Embryonic facial prominence (tissue), 1 donor: ENCODE results near the gene PITPNB.

Experiments used
- DNase-seq: peaks from one replicate; pipeline ENCODE4 v3.0.0-alpha.2; 2016; ENCODE audit errors: extremely low spot score

The PITPNB gene

DNA sequence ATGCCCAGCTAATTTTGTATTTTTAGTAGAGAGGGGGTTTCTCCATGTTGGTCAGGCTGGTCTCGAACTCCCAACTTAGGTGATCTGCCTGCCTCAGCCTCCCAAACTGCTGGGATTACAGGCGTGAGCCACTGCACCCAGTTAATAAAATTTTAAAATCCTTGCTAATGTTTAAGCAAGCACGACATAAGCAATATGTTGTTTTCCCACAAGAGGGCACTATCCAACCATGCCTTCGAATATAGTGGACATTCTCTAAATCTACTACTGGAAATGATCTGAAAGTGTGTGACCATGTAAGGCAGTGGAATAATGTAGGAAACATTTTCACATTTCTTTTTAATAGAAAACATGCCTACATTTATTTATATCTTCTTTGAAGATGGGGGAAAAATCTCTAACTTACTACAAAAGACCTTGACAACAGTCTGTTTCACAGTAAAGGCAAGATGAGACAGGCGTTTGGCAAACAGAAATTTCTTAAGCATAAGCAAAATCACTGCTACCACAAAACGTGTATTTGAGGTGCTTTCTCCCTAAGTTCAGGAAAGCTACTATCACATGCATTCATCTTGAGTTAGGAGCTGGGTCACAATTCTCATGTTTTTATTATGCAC is 38.2 kb downstream of the PITPNB start:
- DNase-seq: peak; percentile 73

DNA sequence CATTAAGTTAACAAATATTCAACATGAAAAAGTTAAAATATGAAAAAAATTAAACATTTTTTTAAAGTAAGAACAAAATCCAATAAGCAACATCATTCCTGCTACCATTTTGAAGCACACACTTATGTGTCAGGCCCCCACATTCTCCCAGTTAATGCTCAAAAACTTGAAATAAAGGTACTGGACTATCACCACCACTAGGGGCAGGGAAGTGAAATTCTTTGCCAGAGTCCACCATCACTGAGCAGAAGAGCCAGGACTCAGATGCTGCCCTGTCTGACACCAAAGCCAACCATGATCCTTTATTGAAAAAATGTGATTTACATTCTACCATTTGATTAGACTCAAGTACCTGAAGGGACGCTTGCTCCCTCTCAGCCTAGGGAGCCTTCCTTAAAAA is 39.1 kb downstream of the PITPNB start:
- DNase-seq: no peak

DNA sequence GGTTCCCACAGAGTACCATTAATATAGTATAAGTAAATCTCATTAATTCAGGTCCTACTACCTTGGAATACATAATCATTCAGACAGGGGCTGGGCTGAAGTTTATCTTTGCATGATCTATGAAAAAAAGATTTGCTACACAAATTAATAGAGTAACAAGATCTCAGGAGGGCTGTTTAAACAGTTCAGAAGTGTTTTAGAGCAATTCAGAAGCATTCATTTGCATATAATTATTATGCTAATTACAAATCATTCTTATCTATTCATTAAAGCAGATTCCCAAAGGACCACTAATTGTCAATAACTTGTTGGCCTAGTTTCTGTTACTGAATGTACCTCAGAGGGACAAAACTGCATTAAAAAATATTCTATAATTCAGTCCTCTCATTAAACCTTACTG is 40.5 kb downstream of the PITPNB start:
- DNase-seq: no peak

DNA sequence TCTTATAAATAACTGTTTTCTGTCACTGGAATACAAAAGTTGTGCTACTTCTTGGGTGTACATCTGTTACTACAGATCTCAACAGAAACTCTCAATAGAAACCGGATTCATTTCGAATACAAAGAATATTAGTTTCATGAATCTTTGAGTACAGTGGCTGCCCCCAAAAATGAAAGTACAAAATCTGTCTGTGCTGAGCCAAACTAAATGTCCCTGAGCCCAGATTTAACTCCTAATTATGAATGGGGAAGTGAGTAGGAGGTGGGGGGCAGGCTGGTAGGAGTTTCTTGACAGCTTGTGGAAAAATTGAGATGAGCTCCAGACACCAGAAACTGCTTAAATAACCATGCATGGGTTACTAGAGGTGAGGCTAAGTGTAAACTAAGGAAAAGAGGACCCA is 41.6 kb downstream of the PITPNB start:
- DNase-seq: no peak

DNA sequence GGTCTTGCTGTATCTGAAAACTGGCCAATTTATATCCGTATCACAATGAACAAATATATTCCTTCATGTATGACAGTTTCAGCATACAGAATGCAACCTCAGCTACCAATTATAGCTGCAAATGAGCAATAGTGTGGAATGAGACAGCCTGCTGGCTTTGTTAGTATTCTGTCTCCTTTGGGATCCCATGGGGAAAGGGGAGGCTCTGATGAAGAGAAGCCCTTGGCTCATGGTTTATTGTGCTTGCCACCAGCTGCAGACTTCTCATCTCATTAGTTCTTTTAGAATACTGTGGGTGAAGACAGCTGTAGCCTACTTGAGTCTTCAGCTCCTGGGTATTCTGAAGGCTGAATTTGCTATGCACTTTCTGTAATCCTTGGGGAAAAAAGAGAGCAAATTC is 42.4 kb downstream of the PITPNB start:
- DNase-seq: no peak

DNA sequence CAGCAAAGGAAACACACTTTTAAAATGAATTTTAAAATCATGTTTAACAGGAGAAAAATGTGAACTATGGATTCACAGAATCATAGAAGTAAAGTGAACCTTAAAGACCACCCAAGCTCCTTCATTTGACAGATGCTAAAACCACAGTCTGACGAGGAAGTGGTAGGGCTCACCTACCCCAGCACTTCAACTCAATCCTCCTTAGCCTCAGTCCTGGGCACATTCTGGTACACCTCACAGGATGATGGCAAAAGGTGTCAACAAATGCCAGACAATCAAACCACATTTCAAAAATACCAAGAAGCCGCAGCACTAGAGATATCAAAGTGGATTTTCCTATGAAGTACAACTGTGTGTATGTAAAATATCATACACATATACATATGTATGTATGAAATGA is 43.1 kb downstream of the PITPNB start:
- no peak for DNase-seq

DNA sequence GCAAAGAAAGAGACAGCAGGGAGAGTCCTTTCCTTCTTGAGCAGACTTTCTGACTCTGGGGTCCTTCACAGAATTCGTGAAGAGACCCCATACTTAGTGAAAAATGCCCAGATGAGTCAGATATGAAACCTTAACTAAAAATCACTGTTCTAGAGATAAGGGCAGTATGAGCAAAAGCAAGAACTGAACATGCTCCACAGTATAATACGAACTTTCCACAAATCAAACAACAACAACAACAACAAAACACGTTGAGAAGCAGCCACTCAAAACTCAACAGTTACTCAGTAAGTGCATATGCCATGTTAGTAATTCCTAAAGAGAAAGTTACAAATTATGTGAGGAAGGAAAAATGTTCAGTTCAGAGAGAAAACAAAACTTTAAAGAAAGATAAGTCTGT is 44.3 kb downstream of the PITPNB start:
- DNase-seq: no peak

DNA sequence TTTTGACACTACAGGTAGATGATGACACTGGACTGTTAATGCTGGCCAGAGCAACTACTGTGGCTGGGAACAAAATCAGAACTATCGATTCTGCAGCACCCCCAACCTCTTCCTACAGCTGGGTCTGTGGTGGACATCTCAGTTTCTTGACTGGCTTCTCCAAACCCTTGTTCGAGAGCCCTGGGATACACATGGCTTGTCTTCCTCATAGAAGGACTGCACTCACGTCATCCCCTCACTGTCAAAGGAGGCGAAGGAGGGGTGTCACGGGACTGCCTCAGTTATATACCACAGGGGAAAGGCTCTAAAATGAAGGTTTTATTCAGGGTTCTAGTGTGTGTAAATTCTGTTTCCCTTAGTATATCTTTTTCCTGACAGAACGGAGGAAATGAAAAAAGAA is 44.9 kb downstream of the PITPNB start:
- DNase-seq: no peak

DNA sequence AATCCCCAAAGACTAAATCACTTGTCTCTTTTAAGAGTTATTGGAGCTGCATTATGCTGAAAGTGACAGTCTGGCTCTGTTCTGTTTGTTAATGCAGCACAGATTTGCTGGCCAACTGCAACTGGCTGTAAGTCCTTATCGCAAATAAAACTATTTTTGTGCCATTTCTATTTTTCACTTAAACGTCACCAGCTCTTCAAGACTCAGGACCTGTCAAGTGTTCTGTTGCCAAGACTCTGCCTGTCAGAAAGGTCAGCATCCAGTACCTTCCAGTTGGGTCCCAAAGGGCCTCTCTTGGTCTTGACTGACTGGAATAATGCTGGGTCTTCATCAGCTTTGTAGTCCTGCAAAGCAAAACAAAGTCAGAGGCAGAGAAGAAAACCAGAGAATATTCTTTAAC is 45.6 kb downstream of the PITPNB start:
- DNase-seq: no peak

DNA sequence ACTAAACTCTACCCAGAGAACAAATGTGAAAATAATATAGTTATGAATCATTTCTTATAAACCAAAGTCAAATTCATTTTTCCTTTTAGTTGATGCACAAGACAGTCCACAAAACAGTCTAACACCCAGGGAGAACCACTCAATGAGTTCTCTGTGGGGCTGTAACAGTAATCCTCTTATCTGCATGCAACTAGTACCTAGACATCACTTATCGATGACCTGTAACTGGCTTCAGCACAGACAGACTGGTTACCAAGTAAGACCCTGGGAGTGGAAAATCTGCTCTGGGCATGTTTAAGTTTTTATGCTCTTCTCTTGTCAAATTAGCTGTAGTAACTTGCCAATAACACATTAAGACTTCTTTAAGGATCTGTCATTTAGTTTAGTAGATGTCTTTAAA is 46.6 kb downstream of the PITPNB start:
- DNase-seq: no peak

DNA sequence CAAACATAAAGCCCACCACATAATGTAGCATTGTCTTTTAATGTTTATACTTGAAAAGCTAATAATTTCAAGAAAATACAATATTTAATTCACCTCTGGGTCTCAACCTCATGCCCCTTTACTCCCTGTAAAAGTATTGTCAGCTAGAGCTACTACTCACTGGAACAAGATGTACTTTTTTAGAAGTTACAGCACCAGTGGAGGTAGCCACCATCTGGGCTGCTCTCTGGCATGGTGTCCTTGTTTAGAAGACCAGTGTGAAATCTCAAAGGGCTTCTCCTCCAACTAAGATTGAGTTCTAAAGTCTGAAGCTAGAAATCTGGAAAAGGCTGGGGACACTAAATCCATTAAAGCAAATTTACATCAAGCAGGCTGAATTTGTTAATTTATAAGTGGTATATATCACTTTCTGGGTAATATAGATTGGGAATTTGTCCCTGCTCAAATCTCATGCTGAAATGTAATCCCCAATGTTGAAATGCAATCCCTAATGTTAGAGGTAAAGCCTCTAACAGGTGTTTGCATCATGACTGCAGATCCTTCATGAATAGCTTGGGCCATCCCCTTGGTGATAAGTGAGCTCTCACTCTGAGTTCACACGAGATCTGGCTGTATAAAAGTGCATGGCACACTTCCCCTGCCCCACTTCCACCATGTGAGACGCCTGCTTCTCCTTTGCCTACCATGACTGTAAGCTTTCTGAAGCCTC is 47.6 kb downstream of the PITPNB start:
- no peak for DNase-seq

DNA sequence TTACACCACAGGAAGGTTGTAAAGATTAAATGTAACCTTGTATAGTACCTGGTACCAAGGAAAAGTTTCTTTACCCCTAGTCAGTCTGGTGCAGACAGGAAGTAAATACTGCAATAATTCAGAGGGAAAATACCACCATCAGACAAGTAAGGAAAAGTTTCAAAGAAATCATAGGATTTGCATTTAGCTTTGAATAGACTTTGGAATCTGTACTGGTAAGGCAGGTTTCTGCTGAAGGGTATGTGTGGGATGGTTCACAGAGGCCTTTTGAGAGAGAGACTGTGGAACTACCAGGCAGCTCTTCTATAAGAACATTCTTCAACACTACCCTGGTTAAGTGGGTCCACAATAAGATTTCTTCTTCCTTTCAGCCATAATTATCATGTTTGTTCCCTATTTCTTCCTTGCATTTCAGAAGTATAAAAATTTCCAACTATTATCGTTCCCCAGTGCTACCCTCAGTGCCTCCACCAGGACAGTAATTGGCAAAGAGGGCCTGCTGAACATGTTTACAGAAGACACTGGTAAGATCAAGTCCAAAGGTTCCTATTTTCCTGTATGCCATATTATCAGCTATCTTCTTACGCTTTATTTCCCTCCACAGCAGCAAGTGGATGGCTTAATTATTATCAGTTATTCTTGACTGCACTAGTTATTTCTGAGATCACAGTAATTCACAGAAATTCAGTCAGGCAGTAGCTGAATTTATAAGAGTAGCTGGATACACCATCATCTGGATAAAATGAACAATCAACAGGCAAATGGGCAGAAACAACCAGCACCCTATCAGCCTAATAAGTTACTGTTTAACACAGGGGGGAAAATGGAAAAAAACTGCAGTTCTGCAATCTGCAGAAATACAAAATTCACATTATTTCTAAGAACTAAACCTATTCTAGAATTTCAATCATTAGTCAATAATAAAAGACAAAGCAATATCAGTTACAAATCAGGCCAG is 48.5 kb downstream of the PITPNB start:
- no peak for DNase-seq

DNA sequence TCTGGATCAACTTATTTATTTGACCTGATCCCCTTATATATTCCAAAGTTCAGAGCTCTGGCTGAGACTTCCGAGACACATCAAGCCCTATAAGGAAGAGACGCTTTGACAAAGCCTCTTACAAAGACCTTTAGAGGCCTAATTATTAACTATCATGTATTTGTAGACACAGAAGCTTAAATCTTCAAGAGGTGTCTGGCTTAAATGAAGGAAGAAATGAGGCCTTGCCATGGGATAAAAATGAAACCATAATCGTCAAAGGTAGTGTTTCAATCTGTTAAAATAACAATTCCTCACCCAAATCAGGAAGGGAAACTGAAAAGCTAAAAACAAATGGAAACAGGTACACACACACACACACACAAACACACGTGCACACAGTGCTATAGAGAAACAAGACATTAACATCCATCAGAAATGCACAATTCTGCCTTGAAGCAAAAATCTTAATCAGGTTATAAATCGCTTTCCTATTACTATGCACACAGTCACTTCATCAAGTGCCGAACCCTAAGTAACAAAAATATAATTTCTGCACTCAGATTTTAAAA is 50.2 kb downstream of the PITPNB start:
- DNase-seq: no peak

DNA sequence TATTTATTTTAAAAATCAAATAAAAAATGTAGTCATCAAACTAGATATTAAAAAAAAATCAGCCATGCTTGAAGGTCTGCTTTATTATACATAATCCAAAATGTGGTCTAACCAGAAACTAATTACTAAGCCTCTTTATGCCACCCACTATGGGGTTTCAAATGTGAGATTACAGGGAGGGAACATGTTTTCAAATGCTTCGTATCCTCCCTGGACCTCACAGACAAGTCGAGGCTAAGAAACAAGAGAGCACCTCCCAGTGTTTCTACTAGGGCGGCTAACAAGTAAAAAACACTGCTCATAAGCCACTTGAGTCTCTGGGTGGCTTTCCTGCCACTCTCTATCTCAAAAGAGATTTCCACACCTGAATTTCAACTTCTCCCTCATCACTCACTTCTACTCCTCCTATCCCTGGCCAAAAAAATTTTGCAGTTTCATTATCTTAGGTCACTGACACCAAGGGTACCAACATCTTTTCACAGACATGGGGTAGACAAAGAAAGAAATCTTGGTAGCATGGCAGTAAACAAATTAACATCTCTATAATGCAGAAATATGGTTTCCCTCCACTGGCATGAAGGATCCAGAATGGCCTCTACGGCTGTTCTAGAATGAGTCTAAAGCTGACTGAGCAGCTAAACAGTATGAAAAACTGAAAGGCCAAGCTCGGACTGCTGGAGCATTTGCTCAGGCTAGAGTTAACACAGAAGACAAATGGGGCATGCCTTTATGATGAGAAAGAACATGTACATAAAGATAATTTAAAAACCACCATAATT is 50.9 kb downstream of the PITPNB start:
- DNase-seq: no peak

DNA sequence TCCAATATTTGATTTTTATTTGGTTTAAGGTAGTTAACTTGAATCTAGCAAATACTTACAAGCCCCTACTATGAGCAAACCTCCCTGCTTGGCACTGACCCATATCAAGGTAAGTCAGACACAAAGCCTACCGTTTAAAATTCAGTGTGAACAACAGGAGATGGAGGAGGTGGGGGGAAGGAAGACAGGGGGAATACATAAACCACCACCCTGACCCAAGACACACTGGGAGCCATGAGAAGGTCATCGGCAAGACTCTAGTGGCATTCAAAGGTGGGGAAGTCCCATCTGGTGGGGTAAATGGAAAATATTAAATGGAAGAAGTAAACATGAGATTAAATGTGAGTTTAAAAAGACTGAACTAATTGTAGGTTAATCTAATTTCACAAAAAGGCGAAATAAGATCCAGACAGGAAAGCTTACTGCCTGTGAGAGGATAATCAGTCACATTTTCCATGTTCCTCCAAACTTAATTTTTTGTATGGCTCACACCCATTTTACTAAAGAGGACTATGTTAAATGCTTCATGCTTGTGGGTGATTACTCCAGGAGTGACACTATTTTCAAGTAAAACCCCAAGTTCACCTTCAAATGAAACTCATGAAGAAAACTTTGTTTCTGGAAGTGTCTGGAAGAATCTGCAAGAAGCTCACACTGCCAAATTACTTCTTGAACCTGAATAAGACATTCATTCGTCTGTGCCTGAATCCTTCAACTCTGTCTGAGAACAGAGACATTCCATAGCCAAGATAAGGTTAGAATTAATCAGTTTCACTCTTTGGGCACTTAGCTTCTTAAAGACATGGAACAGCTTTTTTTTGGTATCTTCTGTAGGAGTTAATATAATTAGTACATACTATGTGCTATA is 51.7 kb downstream of the PITPNB start:
- DNase-seq: no peak

DNA sequence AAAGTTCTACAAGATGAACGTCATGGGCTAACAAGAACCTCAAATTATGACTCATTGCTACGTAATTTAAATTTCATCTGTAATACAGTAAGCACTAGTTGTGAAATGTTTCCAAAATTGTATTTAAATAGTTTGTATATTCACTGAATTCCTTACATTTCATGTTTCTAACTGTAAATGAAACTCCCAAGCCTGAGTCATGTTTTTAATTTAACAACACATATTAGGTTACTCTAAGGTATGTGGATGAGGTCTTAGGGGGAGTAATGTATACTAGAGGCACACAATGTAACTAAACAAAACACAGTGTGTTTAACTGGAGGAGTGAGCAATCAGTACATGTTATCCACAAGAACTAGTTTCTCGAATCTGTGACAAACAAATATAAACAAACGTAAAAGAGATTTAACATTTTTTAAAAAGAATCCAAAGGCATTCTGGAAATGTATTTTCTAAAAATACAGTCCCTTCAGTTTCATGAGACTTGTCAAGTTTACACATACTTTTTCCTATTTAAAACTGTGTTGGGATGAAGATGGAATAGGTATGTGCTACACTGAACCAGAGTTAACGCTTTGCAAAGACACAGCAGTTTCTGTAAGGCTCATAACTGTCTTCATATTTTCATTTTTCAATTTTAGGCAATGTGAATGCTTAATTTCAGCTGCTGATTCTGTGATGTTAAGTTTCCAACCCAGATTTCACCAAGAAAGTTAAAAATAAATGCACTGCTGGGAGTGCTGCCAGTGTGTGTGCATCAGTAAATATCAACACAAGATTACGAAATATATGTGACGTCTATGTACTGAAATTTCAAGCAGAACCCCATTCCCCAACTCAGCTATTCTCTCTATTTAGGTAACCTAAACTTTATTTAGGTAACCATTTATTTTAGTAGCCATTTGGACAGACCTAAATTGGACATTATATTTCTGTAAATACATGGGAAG is 52.6 kb downstream of the PITPNB start:
- DNase-seq: peak; percentile 87

DNA sequence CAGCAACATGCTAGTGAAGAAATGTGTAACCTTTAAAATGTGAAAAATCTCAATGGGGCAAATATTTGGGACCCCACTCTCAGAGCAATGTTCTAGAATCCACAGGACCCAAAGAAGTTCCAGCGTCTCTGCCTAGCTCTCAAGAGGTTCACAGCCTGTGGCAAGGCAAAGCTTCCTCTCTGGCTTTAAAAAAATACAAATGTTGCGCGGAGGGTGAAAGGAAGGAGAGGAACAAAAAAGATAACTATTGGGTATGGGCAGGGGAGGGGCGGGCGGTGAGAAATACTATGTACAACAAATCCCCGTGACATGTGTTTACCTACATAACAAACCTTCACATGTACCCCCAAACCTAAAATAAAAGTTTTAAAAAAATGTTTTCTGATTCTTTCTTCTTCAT is 53.6 kb downstream of the PITPNB start:
- no peak for DNase-seq

DNA sequence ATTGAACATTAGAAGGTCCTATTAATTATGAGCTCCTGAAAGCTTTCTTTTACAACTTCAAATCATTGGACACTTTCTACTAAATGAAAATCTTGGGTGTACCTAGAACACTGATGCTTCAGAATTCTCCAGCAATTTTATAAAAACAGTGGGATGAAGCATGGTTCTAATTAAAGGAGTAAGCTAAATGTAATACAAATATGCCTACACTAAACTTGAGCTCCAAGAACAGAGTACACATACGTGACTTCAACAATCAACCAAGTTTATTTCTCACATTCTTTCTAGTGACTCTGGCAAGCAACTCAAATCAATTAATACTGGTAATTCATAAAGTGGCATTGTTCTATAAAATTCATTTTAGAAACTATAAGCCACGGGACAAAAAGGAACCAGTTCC is 55.5 kb downstream of the PITPNB start:
- DNase-seq: no peak

DNA sequence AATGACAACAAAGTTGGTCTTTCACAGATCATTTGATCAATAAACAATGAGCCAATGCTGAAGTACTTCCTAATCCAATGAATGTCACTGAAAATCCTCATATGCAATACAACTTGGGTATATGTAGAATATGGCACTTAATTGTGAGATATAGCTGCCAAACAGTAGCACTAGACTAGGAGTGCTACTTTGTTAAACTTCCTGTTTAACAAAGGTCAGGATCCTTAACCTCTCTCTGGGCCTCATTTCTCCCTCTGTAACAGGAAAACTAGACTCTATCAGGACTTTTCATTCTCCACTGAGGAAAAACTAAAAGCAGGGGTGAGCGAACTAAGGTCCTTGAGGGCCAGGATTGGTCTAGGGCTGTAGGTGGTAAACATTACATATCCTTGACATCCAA is 56.1 kb downstream of the PITPNB start:
- DNase-seq: no peak

DNA sequence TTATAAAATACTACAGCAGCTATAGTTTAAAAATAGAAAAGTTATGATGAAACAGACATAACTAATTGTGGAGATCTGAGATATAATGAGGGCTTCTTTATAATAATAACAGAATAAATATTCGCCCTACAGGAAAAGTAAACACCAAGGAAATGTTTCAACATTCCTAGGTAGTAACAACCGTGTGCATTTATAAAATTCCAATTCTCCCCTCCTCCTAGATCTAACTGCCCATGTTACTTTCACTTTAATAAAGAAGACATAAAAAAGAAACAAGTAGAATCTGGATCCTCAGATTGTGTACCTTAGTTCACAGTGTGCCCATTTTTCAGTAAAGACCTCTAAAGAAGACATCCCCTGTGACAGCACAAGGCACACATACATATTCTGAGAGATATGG is 59.7 kb downstream of the PITPNB start:
- no peak for DNase-seq
